Gastrocnemius medialis (tissue), 4 donors: ENCODE results near the gene FGFR3. TPM values are rescaled to one million over a fixed set of nuclear protein-coding genes. Genes with fewer than 3 reads are reported as not detected.

Experiments
- ATAC-seq, 2 donors: fragments of 150-250 bp; one replicate each; pipeline ENCODE4 v1.9.1; 2016
- DNase-seq, 2 donors: peaks; one replicate each; pipeline ENCODE4 v3.0.0-alpha.2; 2019
- H3K27ac ChIP-seq, 4 donors: fragments of 200-600 bp; sonication (generic); 1 replicate in 1 of 4; 2 replicates in 3 of 4; pipeline ENCODE4 v1.5.1; 2016 to 2018; ENCODE audit warnings: mild to moderate bottlenecking in 2 of 4, moderate library complexity in 1 of 4
- H3K27me3 ChIP-seq, 3 donors: fragments of 200-600 bp; sonication (generic) in 2 of 3; 1 replicate in 1 of 3; 2 replicates in 2 of 3; pipeline versions ENCODE4 v1.5.1 to v1.6.0; 2016 to 2019; ENCODE audit warnings: mild to moderate bottlenecking in 1 of 3, moderate library complexity in 1 of 3
- H3K36me3 ChIP-seq, 2 donors: fragments of 200-600 bp; sonication (generic) in 1 of 2; one replicate each; pipeline ENCODE4 v1.5.1; 2017 to 2018
- H3K4me1 ChIP-seq, 2 donors: fragments of 200-600 bp; sonication (generic) in 1 of 2; one replicate each; pipeline ENCODE4 v1.5.1; 2016 to 2017; ENCODE audit warnings: mild to moderate bottlenecking in 2 of 2
- H3K4me3 ChIP-seq, 4 donors: fragments of 200-600 bp; sonication (generic) in 3 of 4; 1 replicate in 1 of 4; 2 replicates in 3 of 4; pipeline ENCODE4 v1.5.1; 2016 to 2019; ENCODE audit warnings: mild to moderate bottlenecking in 2 of 4
- H3K9me3 ChIP-seq, 3 donors: fragments of 200-600 bp; sonication (generic) in 2 of 3; 1 replicate in 1 of 3; 2 replicates in 2 of 3; pipeline ENCODE4 v1.5.1; 2016 to 2019
- POLR2A ChIP-seq, 2 donors: fragments of 450-650 bp; IDR thresholded peaks; one replicate each; pipeline ENCODE4 v1.6.1; 2017; ENCODE audit warnings: antibody characterized with exemption in 2 of 2, mild to moderate bottlenecking in 2 of 2, moderate library complexity in 2 of 2
- in situ Hi-C, 4 donors: fragments of 200-750 bp; cut with MboI; loops; one replicate each; pipeline versions ENCODE4 v1.15.0 to v1.8.0; 2017; ENCODE audit warnings: low sequenced_read_pairs in 4 of 4
- intact Hi-C: fragments of 100-400 bp; cut with DNase I; formaldehyde crosslinking; loops from one replicate; pipeline ENCODE4 v1.15.1; 2023; ENCODE audit warnings: low total_unique reads
- total RNA-seq, 4 donors: library from RNA; depleted of rRNA; stranded (reverse); fragments of >200 nt; gene quantifications; one replicate each; pipeline versions ENCODE4 v1.1.0 to v1.2.3, GENCODE V29; 2016
- TF ChIP-seq, protein P1 (sequence below), 5 experiments: fragments of 450-650 bp in 3 of 5; fragments of 200-600 bp in 2 of 5; sonication (generic) in 2 of 5; IDR thresholded peaks in 4 of 5; conservative IDR thresholded peaks in 1 of 5; 1 replicate in 4 of 5; 2 replicates in 1 of 5; pipeline ENCODE4 v1.5.1; 2016 to 2019; ENCODE audit warnings: antibody characterized with exemption in 5 of 5, mild to moderate bottlenecking in 3 of 5, moderate library complexity in 3 of 5

FGFR3 gene
- total RNA-seq, 4 donors from 2014 or later: 0.15 to 0.51 (median 0.18) TPM; not detected in 1

DNA sequence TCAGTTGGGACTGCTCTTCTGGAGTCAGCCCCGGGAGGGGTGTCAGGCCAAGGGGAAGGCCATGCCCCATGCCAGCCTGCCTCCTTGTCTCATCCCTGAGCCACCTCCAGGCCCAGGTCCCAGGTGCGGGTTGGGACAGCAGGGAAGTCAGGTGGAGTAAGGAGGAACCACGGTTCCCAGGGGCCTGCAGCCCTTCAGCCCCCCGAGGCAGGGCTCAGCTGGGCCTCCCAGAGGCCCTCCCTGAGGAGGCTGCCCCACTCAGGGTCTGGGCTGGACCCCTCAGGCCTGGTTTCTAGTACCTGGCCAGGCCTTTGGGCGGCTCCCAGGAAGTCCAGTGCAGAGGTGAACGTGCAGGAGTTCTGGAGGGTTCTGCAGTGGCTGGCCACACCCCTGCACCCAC lies 23.4 kb upstream of the FGFR3 start:
- no peak for ATAC-seq
- H3K36me3 ChIP-seq: no peaks in the 10 kb centered on the region
- intact Hi-C loops (no loop called here), in situ Hi-C loops (no loop called here)
- no peak for DNase-seq
- H3K4me3 ChIP-seq: no peak overlapping the region
- no peak for TF ChIP-seq POLR2A (IDR thresholded peaks at IDR 0.05)
- TF ChIP-seq, protein P1, sequence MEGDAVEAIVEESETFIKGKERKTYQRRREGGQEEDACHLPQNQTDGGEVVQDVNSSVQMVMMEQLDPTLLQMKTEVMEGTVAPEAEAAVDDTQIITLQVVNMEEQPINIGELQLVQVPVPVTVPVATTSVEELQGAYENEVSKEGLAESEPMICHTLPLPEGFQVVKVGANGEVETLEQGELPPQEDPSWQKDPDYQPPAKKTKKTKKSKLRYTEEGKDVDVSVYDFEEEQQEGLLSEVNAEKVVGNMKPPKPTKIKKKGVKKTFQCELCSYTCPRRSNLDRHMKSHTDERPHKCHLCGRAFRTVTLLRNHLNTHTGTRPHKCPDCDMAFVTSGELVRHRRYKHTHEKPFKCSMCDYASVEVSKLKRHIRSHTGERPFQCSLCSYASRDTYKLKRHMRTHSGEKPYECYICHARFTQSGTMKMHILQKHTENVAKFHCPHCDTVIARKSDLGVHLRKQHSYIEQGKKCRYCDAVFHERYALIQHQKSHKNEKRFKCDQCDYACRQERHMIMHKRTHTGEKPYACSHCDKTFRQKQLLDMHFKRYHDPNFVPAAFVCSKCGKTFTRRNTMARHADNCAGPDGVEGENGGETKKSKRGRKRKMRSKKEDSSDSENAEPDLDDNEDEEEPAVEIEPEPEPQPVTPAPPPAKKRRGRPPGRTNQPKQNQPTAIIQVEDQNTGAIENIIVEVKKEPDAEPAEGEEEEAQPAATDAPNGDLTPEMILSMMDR (IDR thresholded peaks at IDR 0.05 in 4 of 5, conservative IDR thresholded peaks at IDR 0.05 in 1 of 5): no peak
- no peak overlapping the region for H3K27ac ChIP-seq
- no peaks in the 10 kb centered on the region for H3K4me1 ChIP-seq
- no peaks in the 10 kb centered on the region for H3K9me3 ChIP-seq
- H3K27me3 ChIP-seq: peaks cover 2 to 18% (median 9%) of the 10 kb centered on the region in 3 donors

DNA sequence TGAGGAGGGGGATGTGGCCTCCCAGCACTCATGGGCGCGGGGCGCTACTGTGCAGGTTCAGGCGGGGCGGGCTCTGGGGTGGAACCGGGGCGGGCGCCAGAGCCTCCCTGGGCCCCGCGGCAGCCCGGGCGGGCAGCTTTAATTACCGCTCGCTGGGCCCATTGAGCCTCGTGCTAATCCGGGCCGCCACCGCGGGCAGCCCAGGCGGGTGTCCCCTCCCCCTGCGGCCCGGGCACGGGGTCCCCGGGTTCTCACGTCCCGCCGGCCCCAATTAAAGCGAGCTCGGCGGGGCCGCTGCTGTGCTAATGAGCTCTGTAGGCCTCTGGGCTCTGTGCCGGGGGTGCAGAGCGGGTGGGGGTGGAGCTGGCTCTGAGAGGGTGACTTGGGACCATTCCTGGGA lies 22.8 kb upstream of the FGFR3 start:
- no peak for ATAC-seq
- no peak for TF ChIP-seq POLR2A (IDR thresholded peaks at IDR 0.05)
- TF ChIP-seq, protein P1 (IDR thresholded peaks at IDR 0.05 in 4 of 5, conservative IDR thresholded peaks at IDR 0.05 in 1 of 5): no peak

DNA sequence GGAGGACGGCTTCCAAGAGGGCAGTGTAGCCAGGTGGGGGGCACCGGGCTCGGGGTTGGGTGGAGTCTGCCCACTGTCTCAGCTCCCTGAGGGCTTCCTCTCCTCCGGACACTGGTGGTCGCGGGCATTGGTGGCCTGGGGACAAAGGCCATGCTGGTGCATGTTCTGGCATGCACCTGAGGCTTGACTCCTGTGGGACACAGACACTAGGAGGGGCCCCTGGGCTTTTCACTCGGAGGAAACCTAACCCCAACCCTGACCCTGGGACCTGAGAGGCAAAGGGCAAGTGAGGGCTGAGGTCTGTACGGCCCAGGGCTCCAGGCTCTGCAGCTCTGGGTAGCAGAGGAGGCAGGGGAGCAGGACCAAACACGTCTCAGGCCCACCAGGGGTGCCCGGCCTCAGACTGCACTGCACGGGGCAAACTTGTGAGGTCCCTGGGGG lies 22.3 kb upstream of the FGFR3 start:
- Histone ChIP-seq H3K4me3 (no peak overlapping the region), H3K4me1 (no peaks in the 10 kb centered on the region), H3K36me3 (no peaks in the 10 kb centered on the region), H3K27ac (no peak overlapping the region), H3K27me3 (peaks cover 2 to 18% (median 9%) of the 10 kb centered on the region in 3 donors), H3K9me3 (no peaks in the 10 kb centered on the region)
- in situ Hi-C loops: no loop called here
- ATAC-seq (no peak), DNase-seq (no peak)
- TF ChIP-seq POLR2A (IDR thresholded peaks at IDR 0.05): no peak
- intact Hi-C loops: no loop called here

More for the DNA sequence above, 22.8 kb upstream of the FGFR3 start:
- Histone ChIP-seq H3K27me3 (peaks cover 2 to 18% (median 9%) of the 10 kb centered on the region in 3 donors), H3K27ac (no peak overlapping the region), H3K4me1 (no peaks in the 10 kb centered on the region), H3K36me3 (no peaks in the 10 kb centered on the region), H3K4me3 (no peak overlapping the region), H3K9me3 (no peaks in the 10 kb centered on the region)
- intact Hi-C loops: no loop called here
- no peak for DNase-seq
- in situ Hi-C loops: no loop called here

DNA sequence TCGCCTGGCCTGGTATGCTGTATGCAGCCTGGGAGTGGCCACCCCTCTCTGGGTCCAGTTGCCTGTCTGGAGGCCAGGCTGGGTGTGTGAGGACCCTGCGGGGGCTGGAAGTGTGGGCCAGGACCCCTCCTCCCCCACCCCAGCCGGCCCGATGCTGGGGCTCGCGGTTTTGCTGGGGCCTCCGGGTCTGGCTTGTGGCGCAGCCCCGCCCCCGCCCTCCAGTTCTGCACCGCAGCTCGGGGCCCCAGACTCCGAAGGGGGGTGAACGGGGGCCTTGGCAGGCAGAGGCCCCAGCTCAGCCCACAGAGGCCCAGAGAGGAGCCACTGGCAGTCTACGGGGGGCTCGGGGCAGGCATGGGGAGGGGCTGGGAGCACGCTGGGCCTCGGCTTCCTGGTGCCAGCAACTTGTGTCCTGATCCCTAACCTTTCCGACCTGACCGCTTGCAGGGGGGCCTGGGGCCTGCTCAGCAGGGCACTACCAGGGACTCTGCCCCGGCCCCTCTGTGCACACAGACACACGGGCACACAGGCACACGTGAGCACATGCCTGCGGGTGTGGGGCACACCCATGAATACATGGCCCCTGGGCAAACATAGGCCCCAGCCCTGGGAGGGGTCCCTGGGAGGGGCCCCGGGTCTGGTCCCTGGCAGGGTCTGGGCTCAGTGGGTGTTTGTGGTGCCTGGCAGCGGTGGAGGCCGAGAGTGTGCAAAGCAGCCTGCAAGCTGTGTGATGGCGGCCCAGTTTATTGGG lies 21.4 kb upstream of the FGFR3 start:
- Histone ChIP-seq H3K27me3 (peaks cover 2 to 17% (median 9%) of the 10 kb centered on the region in 3 donors), H3K9me3 (no peaks in the 10 kb centered on the region), H3K36me3 (no peaks in the 10 kb centered on the region), H3K4me1 (no peaks in the 10 kb centered on the region), H3K4me3 (no peak overlapping the region), H3K27ac (no peak overlapping the region)
- ATAC-seq (no peak), DNase-seq (no peak)
- TF ChIP-seq, protein P1 (IDR thresholded peaks at IDR 0.05 in 4 of 5, conservative IDR thresholded peaks at IDR 0.05 in 1 of 5): no peak
- TF ChIP-seq POLR2A (IDR thresholded peaks at IDR 0.05): no peak
- in situ Hi-C loops (no loop called here), intact Hi-C loops (no loop called here)

DNA sequence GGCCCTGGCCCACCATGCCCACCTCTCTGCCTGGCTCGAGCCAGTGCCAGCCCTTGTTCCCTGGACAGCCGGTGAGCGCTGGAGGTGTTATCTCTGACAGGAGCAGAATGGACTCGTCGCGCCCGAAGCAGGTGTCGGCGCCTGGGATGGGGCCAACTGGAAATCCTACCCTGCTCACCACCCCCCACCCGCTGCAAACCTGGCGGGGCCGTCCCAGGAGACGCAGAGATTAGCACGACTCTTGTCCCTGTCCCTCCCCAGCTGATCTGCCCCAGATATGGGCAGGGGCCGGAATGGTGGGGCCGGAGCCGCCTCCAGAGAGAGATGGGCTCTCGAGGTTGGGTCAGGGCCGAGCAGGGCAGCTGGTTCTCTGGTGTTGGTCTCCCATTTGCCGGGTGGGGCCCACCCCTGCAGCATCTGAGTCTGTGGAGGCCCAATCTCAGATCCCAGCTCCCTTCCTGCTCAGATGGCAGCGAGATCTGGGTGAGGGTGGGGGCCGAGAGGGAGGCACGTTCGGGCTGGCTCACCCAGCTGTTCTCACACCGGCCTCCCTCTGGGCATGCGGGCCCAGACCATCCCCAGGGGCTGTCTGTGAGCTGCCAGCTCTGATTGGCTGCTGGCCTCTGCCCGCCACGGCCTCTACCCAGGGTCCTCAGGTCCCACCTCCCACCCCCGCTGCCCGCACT lies 20.1 kb upstream of the FGFR3 start:
- Histone ChIP-seq H3K27ac (no peak overlapping the region), H3K27me3 (peaks cover 1 to 9% (median 6%) of the 10 kb centered on the region in 3 donors), H3K36me3 (no peaks in the 10 kb centered on the region), H3K4me1 (no peaks in the 10 kb centered on the region), H3K9me3 (no peaks in the 10 kb centered on the region), H3K4me3 (no peak overlapping the region)
- ATAC-seq (no peak), DNase-seq (no peak)
- TF ChIP-seq, protein P1 (IDR thresholded peaks at IDR 0.05 in 4 of 5, conservative IDR thresholded peaks at IDR 0.05 in 1 of 5): no peak
- no peak for TF ChIP-seq POLR2A (IDR thresholded peaks at IDR 0.05)
- in situ Hi-C loops (no loop called here), intact Hi-C loops (no loop called here)
